A549 treated with GW870086 at 1 μM for 4 hours (cell line): Measurements from ENCODE around the gene STIL. TPM values are rescaled to one million over a fixed set of nuclear protein-coding genes. Genes with fewer than 3 reads are reported as not detected.

Experiments used
- total RNA-seq: library from RNA; stranded (reverse); fragments of 200-300 nt; extraction: Qiagen RNA extraction; gene quantifications from 5 replicates; pipeline ENCODE4 v1.2.3, GENCODE V29; 2022; ENCODE audit warnings: low read depth

STIL gene
- total RNA-seq, result 8.8 to 11.8 TPM (median 9.9 TPM) in 5 replicates

GRCh38 chr1:47313915-47314664 lies at the start of gene STIL:
TSS of gene STIL (minus strand) at chr1:47314147. CDS start at chr1:47310319, 3,828 bp downstream.

DNA sequence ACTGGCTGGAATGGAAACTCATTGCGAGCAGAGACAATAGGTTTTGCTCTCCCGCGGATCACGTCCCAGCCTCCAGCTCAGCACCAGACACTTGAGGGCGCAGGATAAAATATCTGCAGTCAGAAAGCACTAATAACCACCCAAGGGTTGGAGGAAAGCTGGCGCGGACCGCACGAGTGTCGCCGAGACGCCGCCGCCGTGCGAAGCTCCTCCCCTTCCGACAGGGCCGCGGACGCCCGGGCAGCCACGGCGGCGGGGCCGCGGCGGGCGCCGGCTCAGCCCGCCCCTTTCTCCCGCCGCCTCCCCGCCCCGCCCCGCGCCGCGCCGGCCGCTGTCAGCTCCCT lies 19.6 kb upstream of the STIL start, which contains the start of gene CMPK1:
Gene CMPK1 (plus strand): TSS at position 213 of the 344 bp plus-strand sequence. CDS start 156 bp downstream, outside the sequence.

GRCh38 chr1:47232187-47232874 lies 81.6 kb downstream of the STIL start, which contains the start of gene TAL1:
TSS of gene TAL1 (minus strand) at chr1:47232225. CDS start at chr1:47225888, 6,337 bp downstream.

Other genes with a start within 250 kb of the STIL start
- gene CYP4Z1, start 246.9 kb downstream of the STIL start, total RNA-seq, result not detected in 5 replicates
- not detected in 5 replicates for gene CYP4A22, start 176.7 kb downstream of the STIL start, total RNA-seq
- 6.2 to 9.4 TPM (median 8.5 TPM) in 5 replicates for gene PDZK1IP1, start 124.1 kb downstream of the STIL start, total RNA-seq
- not detected in 5 replicates for gene TAL1, start 81.9 kb downstream of the STIL start, total RNA-seq
- 48.9 to 68.2 TPM (median 62.5 TPM) in 5 replicates for gene CMPK1, start 19.6 kb upstream of the STIL start, total RNA-seq
- gene FOXE3, start 102.1 kb upstream of the STIL start, total RNA-seq, result 0.07 to 0.10 TPM in 2 of 5 replicates, not detected in the others
- gene FOXD2, start 123.9 kb upstream of the STIL start, total RNA-seq, result 0.42 to 0.57 TPM (median 0.48 TPM) in 5 replicates